Measurements from ENCODE around the gene SCN5A.

- TF ChIP-seq, protein P1, sequence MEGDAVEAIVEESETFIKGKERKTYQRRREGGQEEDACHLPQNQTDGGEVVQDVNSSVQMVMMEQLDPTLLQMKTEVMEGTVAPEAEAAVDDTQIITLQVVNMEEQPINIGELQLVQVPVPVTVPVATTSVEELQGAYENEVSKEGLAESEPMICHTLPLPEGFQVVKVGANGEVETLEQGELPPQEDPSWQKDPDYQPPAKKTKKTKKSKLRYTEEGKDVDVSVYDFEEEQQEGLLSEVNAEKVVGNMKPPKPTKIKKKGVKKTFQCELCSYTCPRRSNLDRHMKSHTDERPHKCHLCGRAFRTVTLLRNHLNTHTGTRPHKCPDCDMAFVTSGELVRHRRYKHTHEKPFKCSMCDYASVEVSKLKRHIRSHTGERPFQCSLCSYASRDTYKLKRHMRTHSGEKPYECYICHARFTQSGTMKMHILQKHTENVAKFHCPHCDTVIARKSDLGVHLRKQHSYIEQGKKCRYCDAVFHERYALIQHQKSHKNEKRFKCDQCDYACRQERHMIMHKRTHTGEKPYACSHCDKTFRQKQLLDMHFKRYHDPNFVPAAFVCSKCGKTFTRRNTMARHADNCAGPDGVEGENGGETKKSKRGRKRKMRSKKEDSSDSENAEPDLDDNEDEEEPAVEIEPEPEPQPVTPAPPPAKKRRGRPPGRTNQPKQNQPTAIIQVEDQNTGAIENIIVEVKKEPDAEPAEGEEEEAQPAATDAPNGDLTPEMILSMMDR (IDR thresholded peaks at IDR 0.05; ENCODE audit: poor library complexity) = no peak
- TF ChIP-seq EZH2phosphoT487 (IDR thresholded peaks at IDR 0.05; ENCODE audit: low read depth, severe bottlenecking, unreplicated experiment) = no peak
Measured at GRCh38 chr3:38598791-38599190, 50.7 kb downstream of the SCN5A start.

Measured in hepatocyte (in vitro differentiated cells).